ENCODE measurements around the gene TNS1.

Gene TNS1

DNA sequence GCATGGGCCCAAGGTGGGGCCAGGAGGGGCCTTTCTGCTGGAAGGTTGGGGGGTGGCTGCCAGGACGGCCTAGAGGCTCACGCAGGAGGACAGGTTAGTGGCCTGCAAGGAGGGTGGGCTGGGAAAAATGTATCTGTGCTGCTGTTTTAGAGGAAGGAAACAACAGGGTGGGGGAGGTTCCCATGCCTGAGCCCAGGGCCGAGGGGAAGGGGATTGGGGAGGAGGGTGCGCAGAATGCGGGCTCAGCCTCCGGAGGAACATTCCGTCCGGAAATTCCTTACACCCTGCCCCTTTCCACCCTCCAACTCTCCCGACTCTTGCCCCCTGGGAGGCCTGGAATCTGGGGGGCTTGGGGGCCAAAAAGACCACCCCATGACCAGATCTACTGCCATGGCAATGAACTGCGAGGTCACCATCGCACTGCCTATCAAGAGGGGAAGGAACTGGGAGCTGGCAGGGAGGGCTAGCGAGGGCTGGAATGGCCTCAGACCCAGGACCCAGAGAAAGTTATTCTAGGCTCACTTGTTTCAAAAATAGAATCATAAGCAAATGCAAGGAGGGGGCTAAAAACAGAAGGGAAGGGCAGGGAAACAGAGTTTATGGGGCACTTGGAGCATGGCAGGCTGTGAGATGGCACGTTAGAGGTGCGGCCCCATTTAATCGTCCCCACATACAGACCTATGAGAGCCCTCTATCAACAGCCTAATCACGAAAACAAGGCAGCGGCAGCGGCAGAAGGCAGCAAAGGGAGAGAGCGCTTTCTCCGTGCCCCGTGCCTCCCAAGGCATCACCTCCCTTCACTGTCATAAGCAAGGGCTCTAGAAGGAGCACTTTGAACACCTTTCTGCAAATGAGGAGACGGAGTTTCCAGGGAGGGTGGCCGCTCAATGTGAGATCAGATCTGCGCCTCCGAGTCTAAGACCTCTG is 90.4 kb downstream of the TNS1 start:
- DNase-seq (ENCODE audit: low read depth): no peak

DNA sequence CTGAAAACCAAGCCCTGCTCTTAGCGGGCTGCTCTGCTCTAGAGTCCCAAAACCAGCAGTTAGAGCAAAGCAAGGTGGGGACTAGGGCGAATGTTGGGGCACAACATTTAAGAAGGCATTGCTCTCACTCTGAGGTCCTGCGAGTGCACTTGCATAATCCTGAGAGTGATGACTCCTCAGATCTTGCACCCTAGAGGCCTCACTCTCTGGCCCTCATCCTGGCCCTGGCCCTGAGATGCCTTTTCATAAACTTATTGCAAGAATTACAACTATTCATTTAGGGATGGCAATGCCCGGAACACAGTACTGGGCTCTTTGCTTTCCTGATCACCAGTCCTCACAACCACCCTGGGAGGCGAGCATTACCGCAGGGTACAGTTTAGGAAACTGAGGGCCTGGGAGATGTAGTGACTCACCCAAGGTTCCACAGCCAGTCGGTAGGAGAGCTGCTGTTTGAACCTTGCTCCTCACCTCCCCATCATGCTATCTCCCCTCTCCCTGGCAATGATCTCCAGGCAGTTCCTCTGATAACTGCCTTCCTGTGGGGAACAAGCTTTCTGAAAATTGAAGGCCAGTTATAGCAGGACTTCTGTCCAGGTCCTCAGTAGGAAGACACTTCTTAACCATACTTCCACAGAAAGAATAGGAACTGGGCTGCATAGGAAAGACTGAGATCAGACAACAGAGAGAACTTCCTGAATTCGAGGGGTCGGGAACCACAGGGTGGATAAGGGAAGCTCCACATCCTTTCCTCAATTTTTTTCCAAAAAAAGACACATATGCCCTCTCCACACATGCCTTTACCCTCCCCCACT is 91.3 kb downstream of the TNS1 start:
- no peak for DNase-seq (ENCODE audit: low read depth)

DNA sequence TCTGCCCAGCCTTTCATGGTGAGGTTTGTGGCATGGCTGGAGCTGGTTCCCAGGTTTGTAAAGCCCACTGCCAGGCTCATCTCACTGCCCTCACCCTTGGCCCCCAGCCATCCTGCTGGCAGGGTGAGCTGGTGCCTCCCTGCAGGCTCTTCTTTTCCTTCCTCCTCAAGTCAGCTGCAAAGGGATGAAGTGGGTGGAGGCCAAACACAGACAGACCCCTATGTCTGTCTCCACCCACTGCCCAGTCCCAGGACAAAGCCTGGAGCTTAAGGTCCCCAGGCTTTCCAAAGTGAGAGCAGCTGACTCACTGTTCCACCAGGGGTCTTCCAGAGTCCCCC is 92.0 kb downstream of the TNS1 start:
- DNase-seq (ENCODE audit: low read depth): no peak

DNA sequence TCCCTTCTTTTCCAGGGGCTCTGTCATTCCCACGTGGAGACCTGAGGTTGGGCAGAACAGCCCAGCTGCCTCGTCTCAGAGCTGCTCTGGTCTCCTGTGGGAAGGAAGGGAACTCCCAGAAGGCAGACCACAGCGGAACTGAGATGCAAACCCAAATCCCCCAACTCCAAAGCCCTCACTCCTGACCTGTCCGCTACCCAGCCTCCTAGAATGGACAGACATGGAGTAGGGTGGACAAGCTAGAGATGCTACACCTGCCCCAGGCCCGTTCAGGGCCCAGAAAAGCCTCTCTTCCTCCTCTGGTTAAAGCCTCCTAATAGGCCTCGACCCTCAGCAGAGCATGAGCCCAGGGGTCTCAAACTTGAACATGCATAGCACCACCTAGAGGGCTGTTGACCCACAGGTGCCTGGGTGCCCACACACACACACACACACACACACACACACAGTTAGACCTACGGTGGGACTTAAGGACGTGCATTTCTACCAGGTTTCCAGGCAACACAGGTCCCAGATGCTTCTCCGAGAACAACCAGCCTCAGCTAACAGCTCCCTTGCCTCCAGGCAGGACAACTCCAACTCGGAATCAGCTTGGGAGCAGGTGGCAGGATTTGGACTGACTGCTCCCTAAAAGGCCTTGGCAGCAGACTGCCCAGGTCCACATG is 93.5 kb downstream of the TNS1 start:
- DNase-seq (ENCODE audit: low read depth): no peak

DNA sequence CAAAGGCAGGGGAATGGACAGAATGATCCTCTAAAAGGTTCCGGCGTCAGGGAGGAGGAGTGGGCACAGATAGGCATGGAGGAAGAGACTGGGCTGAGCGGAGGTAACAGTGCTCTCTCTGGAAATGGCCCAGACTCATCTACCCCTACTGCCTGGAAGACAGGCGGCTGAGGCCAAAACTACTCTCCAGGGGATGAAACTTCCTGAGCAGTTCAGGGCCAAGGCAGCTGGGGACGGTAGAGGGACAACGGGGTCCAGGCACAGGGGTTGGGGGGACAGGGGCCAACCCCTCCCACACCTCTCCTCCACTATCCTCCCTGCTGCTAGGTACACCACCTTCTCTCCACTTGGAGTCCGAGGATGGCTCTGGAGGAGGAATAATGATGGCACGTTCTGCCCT is 94.3 kb downstream of the TNS1 start:
- no peak for DNase-seq (ENCODE audit: low read depth)

DNA sequence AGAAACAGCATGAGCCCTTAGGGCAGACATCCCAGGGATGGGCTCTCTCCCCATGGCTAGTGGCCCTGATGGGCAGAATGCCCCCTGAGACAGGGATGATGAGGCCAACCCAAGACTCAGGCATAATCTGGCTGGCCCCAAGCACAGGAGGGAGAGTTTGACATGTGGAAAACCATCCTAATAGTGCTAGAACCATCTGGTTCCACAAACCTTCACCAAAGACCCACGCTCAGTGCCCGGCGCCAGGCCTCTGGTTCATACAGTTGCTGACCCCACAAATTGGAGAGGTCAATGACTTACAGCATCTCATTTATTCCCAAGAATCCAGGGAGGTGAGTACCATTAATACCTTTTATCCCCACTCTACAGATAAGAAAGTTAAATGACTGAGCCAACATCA is 95.5 kb downstream of the TNS1 start:
- no peak for DNase-seq (ENCODE audit: low read depth)

DNA sequence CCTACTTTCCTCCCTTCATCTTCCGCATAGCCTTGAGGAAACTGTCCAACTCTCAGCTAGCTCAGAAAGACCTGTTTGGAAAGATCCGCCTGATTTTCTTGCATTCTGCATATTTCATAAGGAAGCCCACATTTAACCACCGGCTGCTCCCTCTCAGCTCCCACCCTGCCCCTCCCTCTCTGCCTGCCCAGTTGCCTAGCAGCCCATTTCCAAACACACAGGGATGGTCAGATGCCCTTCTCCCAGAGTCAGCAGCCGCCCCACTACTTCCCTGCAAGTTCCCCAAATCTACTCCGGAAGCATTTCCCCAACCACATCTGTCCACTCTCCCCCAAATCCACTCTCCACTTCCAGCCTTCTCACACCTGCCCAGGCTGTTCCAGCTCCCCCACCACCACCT is 96.0 kb downstream of the TNS1 start:
- DNase-seq (ENCODE audit: low read depth): no peak

DNA sequence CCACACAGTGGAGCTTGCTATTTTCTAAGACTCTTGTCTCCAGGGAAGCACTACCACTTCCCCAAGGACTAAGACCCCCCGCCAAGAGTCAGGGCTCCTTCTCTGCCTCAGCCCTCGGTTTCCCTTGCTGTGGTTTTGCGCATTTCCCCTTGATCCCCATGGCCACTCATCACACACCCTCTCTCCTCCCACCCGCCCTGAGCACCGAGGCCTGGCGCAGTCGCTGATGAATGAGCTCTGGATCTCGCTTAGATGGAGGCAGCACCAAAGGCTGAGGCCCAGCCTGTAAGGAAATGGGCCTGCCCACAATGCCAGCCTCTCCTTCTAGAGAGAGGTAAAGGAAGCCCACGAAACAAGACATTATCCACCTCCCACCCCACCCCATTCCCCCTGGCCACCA is 96.9 kb downstream of the TNS1 start:
- no peak for DNase-seq (ENCODE audit: low read depth)

DNA sequence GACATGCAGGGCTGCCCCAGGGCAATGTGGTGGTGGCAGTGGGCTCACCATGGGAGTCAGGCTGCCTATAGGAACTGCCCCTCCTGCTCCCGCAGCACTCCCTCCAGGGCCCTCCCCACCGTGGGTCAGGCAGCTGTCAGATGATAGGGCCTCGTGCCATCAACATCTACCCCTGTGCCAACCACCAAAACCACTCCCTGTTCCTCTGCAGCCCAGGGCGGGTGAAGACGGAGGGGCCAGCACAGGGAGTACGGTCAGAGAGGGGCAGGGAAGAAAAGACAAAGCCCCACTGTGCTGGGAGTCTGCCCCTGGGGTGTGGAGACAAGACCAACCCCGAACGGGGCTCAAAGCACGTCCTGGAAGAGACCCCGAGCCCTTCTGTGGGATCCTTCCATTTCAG is 97.4 kb downstream of the TNS1 start:
- no peak for DNase-seq (ENCODE audit: low read depth)

DNA sequence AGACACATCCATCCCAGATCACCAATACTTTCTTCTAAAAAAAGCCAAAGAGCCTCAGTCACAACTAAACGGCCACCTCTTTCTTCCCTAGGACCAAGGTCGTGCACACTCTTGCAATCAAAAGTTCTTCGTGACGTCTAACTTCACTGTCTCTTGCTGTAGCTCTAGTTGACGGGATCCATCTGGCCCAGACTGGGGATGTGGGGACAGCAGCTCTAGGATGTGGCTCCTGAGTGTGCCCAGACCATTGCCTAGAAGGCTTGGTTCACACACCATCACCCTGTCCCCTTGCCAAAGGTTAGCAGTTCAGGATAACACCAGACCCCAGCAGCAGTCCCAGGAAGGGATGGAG is 98.2 kb downstream of the TNS1 start:
- no peak for DNase-seq (ENCODE audit: low read depth)

DNA sequence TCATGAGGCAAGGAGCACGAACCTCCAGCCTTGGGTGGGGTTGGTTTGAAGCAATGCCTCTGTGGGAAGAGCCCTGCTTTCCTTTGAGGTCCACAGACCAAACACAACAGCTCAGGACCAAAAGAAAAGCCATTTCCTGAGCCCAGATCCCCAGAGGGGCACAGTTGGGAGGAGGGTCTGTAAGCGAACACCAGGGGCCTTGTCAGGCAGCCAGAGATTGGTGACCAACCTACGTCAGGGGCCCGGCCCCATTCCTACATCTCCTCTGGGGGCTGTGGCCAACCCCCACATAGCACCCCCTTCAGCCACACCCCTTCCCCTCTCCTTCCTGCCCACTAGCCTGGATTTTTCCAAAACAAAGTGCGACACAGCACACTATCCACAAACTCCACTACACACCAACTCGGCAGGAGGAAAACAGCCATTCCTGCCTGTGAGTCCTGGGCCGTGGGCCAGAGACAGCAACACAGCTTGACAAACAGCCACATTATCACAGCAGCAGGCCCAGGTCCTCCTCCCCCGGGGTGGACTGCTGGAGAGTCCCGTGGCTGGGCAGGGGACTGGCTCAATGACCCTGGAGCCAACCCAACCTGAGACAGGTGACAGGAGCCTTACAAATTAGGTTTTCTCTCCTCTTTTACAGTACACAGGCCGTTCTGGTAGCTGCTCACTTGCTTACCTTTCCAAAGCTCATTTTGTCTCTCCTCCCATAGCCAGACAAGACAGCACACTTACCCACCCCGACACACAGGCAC is 98.8 kb downstream of the TNS1 start:
- DNase-seq (ENCODE audit: low read depth): no peak

DNA sequence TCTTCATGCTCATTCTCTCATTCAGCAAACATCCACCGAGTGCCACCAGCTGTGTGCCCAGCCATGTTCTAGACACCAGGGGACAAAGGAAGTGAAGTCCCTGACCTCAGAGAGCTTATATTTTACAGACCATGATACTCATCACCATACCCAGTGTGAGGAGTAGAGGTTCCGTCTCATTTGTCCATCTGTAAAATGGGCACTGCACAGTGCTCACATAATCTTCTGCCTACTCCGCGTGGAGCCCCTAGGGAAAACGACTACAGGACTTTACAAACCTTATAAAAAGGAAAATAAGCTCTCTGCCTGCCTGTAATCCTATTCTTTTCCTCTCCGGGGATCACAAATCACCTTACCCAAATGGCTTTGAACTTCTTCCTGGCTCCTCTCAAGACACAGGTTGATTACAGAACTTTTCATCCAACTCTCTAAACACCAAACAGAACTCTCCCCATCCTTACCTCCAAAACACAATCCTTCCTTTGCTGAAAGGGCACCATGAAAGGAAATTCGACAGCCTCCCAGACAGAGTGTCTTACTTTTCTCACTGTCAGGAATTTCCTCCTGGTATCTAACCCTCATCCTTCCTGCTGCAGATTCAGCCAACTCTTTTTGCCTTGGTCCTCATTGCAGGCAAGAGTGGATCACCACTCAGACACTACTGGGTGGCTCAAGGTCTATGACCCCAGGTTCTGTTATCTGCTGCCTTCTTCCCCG is 99.5 kb downstream of the TNS1 start:
- no peak for DNase-seq (ENCODE audit: low read depth)

DNA sequence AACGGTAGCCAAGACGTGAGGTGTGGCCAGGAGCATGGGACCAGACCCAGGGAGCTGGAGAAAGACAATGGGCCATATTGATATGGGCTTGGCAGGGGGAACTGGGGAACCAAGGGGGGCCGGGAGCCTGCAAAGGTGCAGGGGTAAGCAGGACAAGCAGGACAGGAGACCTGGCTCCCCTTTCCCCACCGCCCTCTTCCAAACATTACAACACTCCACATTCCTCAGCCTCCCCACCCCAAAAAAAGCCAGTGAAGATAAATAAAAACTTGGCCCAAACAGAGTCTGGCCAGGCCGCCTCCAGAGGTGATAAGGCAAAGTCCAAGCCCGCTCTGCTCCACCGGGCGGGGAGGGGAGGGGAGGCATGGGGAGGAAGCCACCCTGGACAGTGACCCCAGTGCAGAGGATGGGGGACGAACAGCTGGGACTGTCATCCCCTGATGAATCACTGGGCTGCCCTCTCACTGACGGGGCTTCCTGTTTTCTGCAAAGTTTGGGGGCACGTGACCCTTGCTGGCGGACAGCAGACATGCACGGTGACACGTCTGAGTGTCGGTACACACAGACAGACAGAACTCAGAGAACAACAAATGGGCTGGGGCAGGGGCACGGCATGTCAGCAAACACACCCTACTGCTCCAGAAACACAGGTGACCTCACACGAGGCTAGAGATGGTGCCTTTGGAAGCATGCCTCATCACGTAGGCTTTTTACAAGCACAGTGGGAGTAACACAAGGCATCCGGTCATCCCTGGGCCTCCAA is 100.2 kb downstream of the TNS1 start:
- no peak for DNase-seq (ENCODE audit: low read depth)

DNA sequence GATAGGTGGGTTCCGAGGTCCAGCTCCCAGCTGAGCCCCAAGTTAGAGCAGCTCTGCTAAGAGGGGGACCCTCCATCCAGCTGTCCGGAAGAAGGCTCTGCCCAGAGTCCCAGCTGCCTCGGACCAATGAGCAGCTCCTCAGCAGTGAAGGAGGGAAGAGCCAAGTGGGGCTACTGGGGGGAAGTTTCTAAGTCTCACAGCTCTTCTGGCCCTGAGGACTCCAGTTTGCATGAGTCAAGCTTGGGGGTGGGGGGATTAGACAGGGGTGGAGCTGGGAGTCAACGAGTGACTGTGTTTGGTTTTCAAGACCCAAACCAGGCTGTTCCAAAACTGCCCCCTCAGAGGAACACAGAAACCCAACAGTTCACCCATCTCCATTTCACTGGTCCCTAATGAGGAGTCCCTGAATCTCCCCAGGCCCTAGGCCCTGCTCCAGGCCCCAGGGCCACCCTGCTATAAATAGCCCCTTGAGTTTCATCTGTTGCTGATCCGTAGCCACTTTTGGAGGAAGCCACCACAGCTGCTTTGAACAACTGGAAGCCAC is 100.9 kb downstream of the TNS1 start:
- DNase-seq (ENCODE audit: low read depth): no peak

DNA sequence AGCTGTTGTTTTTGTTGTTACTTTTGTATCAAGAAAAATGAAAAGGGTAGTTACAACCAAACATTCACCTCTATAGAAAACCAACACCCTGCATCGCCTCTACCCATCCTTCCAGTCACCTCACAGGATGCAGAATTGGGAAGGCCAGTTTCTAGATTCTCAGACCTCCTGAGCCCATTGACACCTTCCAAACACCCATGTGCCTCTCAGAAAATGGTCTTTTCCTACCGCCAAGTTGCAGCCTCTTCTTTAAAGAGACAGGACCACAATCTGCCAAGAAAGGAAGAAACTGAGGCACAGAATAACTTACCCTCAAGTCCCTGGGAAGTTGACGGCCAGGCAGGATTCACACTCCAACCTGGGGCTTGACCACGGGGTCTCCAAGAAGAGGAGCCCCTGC is 101.4 kb downstream of the TNS1 start:
- DNase-seq (ENCODE audit: low read depth): no peak

DNA sequence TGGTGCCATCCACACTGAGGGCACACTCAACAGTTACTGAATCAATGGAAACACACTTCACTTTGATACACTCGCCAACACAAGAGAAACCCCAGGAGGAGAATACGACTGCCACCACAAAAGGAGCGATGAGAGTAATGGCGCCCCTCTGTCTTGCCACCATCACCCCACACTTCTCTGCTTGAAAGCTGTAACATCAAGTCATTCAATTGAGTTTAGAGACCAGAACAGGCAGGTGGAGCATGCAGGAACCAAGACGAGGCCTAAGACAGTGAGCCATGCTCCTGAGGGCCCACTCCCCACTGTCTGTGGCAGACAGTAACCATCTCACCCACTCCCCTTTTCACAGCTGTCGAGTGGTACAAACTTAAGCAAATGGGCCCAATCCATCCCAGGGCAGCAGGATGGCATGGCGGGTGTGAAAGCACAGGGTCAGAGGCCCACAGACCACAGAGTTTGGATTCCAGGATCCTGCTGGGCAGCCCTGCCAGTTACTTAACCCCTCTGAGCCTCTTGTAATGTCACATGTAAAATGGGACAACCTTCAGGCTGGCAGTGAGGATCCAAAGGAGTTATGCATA is 101.9 kb downstream of the TNS1 start:
- DNase-seq (ENCODE audit: low read depth): no peak

DNA sequence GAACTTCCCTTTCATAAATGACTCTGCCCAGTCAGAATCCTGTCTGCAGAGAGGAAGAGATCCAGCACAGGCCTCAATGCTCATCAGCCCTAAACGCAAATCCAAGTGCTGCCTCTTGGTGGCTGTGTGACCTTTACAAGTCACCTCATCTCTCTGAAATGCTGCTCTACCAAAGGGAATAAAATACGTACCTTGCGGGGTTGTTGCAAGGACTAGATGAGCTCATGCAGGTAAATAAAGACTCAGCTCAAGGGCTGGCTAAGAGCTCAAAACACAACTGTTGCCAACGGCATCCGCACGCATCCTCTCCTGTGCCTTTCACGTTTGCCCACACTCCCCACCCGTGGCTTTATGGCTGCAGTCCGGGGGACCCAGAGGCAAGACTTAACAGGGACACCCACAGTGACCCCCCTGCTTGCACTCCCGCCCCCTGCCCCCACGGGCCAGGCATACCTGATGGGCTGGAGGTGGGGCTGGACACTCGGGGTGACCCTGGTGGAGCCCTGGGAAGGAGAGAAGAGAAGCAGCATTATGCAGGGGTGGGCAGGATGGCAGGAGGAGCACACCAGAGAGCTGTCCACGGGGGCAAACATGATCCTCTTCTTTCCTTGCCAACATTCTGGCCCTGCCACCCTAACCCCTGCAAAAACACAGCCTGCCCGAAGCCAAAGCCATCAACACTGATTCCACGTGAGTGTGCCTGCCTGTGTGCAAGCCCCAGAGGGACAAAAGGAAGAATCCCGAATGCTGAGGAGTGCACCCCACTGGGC is 102.6 kb downstream of the TNS1 start:
- DNase-seq (ENCODE audit: low read depth): no peak

DNA sequence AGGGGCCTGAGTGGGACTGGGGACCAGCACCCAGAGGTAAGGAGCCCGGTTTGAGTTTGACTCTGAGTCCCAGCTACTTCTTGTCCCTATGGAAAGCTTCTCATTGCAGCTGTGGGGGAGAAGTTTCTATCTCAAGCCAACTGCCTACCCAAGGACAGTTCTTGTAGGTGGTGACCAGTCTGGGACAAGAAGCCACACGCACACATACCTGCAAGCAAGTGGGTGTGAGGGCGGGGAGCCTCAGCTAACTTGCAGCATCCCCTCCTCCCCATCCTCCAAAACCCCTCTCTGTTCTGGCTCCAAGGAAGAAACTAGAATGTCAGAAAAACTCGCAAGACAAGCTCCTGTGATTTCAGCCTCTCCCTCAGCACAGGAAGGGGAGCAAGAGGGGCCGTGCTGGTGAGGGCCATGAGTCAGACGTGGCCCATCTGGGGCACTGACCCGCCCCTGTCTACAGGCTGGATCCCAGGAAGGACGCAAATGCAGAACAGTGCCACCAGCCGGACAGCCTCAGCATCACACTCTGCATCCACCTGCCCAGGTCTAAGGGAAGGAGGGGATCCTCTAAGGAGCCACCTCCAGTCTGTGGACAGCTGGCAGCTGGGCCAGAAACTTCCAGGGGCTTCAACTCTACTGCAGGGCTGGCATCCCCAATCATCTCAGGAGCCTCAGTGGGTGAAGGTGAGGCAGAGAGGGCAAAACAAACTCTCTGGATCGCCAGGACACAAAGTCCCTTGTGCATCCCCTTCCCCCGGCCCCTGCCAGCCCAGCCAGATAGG is 103.4 kb downstream of the TNS1 start:
- no peak for DNase-seq (ENCODE audit: low read depth)

Data from stimulated activated CD8-positive, alpha-beta memory T cell treated with anti-CD3 and anti-CD28 coated beads, Interleukin-12 subunit alpha, Interleukin-12 subunit beta, amount 100 ng/mL, for 1 hour (primary cell).